IPS DF 4.7 (cell line): ENCODE data around the gene ADAMTS9.

Experiments
- DNase-seq: peaks from one replicate; pipeline ENCODE4 v3.0.0-alpha.2; 2013; ENCODE audit warnings: low spot score; ENCODE audit errors: extremely low read depth

Gene ADAMTS9, protein sequence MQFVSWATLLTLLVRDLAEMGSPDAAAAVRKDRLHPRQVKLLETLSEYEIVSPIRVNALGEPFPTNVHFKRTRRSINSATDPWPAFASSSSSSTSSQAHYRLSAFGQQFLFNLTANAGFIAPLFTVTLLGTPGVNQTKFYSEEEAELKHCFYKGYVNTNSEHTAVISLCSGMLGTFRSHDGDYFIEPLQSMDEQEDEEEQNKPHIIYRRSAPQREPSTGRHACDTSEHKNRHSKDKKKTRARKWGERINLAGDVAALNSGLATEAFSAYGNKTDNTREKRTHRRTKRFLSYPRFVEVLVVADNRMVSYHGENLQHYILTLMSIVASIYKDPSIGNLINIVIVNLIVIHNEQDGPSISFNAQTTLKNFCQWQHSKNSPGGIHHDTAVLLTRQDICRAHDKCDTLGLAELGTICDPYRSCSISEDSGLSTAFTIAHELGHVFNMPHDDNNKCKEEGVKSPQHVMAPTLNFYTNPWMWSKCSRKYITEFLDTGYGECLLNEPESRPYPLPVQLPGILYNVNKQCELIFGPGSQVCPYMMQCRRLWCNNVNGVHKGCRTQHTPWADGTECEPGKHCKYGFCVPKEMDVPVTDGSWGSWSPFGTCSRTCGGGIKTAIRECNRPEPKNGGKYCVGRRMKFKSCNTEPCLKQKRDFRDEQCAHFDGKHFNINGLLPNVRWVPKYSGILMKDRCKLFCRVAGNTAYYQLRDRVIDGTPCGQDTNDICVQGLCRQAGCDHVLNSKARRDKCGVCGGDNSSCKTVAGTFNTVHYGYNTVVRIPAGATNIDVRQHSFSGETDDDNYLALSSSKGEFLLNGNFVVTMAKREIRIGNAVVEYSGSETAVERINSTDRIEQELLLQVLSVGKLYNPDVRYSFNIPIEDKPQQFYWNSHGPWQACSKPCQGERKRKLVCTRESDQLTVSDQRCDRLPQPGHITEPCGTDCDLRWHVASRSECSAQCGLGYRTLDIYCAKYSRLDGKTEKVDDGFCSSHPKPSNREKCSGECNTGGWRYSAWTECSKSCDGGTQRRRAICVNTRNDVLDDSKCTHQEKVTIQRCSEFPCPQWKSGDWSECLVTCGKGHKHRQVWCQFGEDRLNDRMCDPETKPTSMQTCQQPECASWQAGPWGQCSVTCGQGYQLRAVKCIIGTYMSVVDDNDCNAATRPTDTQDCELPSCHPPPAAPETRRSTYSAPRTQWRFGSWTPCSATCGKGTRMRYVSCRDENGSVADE (N-terminal part only)

DNA sequence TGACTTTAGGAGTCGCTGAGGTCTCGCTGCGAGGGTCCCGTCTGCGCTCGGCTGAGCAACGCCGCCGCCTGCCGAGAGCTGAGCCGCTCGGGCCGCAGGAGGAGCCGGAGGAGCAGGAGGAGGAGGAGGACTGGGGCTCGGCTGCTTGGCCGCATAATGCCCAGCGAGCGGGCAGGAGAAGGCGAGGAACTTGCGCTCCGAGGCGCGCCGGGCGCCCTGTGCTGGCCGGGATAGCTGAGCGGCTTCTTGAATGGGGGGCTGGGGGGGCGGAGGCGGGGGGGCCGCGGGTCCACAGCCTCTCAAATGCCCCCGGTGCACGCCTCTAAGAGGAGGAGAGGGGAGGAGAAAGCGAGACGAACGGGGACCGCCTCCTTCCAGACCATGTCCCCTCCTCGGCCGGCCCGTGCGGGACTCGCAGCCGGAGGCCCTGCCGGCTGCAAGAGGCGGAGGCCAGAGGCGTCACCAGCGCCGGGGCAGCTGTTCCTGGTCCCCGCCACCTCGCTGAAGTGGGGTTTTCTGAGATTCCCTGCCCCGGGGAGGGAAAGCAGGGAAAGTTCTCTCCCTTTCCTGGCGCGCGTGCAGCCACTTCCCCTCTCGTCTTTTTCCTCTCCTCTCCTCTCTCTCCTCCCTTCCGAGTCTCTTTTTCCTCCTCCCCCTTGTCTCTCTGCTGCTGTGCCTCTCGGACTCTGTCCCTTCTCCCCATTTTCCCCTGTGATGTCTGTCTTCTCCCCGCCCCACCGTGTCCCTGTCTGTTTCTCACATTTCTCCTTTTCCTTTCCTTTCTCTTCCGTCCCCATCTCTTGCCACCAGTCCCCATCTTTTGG is at the start of gene ADAMTS9:
Gene ADAMTS9, minus strand, starts transcription at position 220 of the 824 bp plus-strand sequence. CDS start 343 bp downstream, outside the sequence.
- no peak for DNase-seq

DNA sequence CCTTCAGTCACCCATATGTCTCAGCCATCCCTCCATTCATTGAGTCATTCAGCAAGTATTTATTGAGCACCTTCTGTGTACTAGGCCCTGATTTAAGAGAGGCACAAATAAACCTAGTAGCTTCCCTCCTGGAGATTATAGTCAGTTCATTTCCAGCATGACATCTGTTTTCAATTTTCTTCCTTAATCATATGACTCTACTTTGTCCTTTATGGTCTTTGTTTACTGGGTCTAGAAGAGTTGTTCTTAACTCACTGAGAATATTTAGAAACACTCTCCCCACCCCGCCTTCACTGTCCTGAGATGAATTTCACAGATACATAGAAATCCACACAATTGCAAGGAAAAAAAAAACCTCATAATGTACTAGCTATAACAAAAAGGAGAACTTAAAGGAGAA is 44.8 kb upstream of the ADAMTS9 start:
- DNase-seq = no peak

DNA sequence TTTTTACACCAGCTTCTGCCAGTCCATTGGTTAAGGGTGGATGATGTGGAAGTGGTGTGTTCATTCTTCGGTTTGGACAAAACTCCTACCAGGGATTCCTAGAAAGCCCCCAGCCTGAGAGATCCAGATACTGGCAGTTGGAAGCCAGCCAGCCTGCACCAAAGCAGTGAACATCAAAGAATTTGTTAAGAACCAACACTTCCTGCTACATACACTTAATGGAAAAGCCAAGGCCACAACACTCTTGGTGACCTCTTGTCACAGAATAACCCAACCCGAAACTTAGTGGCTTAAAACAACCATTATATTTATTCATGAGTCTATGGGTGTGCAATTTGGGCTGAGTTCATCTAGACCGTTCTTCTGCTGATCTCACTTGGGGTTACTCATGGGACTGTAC is 42.9 kb upstream of the ADAMTS9 start:
- no peak for DNase-seq

DNA sequence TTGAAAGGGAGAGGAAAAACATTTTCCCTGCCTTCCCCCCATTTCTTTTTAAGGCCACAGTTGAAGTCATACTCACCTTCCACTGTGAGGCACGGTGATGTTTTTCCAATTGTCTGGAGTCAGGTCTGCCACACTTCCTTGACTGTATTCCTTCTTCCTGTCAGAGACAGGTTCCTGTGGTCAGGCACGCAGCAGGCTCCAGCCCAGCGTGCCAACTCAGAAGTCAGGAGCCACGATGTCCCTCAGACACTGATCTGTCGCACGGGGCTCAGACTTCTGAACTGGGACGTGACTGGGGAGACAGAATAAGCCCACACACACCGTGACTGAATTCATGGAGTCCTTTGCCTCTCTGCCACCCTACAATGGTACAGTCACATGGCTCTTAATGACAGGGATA is 41.2 kb upstream of the ADAMTS9 start:
- no peak for DNase-seq

DNA sequence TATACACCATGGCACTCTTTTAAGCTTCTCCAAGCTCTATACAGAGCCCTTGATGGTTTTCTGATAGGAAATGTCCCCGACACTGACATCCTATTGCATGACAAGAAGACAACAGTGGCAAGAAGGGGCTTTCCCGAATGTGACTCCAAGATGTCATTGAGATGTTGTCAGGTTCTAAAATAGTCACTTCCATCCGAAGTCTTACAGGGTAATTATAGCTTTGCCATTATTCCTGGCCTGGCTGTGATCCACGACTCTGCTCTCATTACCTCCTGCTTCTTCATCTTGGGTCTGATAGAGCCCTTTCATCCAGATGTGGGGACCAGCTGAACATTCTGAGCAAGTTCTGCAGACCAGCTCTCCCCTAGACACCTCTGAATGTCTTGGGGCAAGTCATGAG is 40.6 kb upstream of the ADAMTS9 start:
- DNase-seq = no peak

DNA sequence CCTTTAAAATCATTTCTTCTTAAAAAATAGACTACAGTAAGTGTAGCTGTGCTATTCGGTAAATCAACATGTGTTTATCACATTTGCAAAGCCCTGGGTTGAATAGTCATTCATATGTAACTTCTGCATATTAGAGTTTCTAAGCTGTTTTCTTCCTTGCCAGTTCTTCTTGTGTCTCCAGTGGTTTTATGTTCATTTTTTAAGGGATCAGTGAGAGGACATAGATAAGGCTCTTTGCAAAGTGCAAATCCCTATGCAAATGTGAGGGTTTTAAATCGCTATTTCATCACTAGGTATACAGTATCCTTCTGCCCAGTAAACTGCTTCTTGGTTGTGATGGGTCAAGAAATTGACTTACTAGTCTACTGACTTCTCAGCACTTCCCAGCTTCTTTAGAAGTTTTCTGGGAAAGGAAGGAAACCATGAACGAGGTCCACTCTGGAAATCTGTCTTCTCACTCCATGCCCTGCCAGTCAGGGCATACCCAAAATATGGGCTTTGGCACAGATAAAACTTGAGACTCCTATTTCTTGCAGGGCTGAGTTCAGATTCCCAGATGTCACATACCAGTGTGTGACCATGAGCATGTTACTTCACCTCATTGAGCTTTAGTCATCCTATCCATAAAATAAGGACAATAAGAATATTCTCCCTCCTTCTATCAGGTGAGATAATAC is 38.8 kb upstream of the ADAMTS9 start:
- no peak for DNase-seq

DNA sequence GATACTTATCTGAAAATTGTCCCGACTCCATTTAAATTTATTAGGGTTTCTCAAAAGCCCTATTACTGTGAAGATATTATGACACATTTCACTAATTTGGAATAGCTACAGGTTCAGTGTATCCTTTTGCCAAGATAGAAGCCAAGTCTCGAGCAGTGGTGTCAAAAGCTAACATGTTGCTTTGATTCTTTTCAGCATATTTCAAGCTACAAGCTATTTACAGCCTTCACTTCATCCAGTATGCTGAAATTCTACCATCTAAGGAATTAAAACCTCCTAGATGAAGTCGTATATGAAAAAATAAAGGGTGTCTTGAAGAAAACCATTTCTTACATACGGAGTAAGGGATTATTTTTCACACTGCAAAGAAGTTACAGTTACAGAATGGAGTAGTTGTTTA is 31.2 kb upstream of the ADAMTS9 start:
- no peak for DNase-seq

DNA sequence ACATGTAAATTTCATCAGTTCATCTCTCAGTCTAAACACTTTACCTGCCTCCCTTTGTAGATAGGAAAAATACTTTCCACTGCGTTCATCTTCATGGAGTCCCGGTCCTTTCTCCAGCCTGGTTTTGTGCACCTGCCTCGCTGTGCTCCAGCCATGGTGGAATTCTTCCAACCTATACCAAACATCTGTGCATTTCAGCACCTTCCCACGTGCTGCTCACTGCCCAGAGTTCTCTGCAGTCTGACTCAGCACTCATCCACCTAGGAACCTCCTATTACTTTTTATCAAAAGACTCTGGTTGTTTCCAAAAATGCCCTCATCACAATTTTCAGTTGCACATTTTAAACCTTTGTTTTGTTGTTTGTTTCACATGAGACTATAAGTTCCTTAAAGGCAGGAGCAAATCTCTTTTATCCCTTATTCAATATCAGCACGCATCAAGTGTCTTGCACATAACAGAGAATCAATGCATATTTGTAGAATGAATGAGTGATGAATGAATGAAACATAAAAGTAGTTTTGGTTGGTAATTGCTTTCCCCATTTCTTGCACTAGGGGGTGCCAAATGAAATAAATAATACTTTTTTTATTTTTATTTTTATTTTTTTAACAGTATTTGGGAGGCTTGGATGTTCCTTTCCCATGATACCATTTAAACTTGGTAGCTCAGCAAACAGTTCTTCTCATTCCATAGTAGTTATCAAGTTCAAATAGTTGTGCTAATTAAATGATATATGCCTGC is 30.2 kb upstream of the ADAMTS9 start:
- no peak for DNase-seq

DNA sequence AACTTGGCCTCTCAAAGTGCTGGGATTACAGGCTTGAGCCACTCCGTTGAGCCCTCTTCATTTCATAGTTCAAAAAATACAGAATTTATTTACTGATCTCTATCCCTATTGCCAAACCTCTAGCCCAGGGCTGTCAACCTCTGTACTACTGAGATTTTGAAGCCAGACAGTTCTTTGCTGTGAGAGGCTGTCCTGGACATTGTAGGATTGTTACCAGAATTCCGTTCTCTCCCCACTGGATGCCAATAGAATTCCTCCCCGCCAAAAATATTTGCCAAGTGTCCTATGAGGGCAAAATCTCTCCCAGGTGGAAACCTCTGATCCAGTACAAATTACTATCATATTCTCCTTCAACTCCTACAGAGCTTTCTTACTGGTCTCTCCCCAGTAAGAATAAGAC is 29.6 kb upstream of the ADAMTS9 start:
- no peak for DNase-seq

DNA sequence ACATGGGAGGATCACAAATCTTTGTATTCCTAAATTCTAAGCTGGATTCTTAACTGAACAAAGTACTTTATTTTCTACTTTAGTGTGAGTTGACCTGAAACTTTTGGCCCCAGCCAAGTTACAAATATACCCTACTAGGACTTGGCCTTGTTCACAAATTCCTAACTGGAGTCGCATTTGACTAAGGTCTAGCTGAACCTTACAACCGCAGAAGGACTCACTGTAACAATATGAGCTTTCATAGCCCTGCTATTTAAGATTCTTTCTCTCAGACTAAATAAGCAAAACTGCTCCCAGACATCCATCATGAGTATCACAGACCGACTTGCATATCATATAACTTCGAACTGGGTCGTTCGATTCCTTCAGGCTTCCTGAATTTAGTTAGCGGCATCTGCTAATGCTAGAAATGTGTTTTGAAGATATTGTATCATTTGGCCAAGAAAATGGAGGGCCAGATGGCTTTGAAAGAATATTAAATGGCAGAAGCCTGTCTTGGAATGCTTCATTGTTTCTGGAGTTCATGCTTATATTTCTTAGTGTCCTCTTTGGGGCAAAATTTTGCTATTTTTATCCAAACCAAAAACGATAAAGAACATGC is 28.4 kb upstream of the ADAMTS9 start:
- no peak for DNase-seq

DNA sequence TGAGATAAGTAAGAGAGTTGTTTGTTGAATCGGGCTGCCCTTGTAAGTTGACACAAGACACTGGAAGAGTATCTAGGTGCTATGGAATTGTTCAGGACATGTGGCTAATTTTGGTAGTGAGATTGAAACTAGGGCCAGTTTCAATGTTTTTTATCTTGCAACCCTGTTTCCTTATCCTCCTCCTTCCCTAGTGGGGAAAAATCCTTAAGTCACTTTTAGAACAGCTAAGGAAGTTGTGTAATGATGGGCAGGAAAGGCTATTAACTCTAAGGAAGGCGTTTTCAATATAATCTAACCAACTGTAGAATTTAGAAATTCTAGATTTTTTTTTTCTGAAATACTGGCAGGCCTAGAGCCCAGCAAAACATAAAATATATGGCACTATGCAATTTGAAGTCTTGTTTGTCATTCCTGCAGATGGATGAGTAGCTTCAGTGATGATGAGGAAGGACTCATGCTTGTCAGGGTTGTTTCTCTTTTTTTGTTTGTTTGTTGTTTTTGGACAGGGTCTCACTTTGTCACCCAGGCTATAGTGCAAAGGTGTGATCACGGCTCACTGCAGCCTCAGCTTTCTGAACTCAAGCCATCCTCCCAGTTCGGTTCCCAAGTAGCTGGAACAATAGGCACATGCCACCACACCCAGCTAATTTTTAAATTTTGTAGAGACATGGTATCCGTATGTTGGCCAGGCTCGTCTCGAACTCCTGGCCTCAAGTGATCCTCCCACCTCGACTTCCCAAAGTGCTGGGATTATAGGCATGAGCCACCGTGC is 27.6 kb upstream of the ADAMTS9 start:
- DNase-seq = no peak

DNA sequence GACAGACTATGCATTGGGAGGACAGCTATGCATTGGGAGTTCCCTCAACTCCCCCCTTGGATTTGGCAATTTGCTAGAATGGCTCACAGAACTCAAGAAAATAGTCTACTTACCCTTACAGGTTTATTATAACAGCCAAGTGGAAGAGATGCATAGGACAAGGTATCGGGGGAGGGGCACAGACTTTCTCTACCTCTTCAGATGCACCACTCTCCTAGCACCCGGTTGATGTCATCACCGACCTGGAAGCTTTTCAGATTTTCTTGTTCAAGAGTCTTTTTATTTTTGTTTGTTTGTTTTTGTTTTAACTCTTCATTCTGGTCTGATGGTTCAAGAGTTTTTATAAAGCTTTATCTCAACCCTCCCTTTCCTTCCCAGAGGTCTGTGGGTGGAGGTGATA is 20.7 kb upstream of the ADAMTS9 start:
- DNase-seq = no peak

DNA sequence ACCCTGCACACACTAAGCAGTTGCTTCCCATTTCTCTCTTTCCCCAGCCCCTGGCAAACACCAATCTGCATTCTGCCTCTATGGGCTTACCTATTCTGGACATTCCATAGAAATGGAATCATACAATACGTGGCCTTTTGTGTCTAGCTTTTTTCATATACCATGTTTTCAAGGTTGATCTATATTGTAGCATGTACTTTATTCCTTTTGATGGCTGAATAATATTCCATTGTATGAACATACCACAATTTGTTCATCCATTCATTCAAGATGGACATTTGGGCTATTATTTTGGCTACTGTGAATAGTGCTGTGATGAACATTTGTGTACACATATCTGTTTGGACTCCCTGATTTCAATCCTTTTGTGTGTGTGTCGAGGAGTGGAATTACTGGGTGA is 18.1 kb upstream of the ADAMTS9 start:
- no peak for DNase-seq

DNA sequence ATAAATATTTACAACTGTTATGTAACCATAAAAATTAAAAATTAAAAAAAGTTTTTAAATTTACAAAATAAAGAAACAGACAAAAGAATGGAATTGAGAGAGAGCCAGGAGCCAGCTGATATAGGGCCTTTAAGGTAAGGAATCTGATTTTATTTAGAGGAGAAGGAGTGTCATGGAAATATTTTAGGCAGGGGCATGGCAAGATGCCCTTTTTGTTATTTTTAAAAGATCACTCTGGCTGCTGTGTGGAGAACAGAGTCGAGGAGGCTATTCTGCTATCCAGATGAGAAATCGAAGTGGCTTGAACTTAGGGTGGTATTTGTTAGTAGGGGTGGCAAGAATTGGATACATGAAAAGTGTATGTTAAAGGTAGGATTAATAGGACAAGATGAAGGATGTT is 9.1 kb upstream of the ADAMTS9 start:
- DNase-seq = no peak

DNA sequence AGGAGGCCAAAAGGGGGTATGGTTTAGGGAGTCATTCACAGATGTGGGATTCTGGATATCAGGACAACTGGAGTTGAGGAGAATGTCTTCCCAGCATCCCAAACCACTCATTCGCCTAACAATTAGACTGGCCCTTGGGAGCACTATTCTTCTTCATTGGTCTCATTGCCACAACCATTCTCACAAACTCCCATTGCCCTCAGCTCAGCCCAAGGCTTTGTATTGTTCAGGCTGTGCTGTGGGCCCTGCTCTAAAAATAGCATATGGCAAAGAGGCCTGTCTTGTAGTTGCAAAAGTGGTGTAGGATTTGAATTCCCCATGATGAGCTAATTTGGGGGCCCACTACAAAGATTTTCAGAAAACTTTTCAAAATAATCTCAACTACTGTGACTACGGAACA is 6.3 kb upstream of the ADAMTS9 start:
- no peak for DNase-seq

DNA sequence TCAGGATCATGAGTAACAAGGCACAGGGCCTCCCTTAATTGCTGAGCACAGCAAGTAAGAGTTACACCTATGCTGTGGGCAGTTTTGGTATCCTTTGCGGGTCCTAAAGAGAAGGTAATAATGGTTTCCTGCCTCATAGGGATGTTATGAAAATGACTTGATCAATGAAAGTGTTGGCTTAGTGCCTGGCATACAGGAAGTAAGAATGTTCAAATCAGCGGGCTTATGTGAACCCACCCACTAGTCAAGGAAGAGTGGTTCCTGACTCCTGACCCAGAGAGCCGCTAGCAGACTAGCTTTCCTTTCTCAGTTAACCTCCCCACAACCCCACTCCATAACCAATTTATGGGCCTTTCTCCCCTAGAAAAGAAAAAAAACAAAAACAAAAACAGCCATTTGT is 5.2 kb upstream of the ADAMTS9 start:
- no peak for DNase-seq

DNA sequence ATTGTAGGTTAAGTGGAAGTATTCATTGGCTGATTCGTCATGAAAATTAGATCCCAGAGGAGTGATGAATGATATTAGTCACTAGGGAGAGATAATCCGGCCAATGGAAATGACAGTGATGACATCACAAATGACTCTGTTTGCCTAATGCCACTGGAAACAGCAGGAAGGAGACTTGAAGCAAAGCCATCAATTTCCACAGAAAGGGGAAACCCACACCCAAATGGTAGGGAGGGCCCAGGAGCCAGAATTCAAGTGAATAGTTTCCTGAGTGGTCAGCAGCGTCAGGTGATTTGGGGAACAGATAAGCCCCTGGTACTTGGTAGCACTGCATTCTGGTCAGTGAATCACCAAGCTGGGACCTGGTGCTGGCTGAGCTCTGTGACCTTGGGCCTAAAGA is 3.3 kb upstream of the ADAMTS9 start:
- no peak for DNase-seq

DNA sequence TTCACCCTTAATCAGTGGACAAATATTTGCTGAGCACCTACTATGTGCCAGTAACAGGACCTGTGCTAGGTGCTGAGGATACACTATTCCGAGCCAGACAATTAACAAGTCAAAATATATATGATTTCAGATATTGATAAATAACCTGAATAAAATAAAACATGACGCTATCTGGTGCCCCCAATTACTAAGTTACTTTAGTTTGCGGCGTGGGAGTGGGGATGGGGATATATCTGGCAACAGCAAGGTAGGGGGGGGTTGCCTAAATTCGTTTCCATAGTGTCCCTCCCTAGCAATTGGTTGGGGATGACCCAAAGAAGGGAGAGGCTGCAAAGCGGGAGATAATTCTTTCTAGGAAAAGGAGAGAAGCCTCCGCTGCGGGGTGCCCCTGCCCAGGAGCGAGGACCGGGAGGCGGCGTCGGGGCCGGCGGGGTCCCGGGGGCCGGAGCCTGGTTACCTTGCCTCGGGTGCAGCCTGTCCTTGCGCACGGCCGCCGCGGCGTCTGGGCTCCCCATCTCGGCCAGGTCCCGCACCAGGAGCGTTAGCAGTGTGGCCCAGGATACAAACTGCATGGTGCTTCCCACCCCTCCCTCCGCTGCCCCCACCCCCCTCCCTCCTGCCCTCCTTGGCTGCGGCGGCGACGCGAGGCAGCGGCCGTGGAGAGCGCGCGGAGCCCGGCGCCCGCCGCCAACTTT is 567 bp downstream of the ADAMTS9 start:
- DNase-seq = no peak
